MG63 (cell line): ENCODE results near the gene FANCC. TPM values are rescaled to one million over a fixed set of nuclear protein-coding genes. Genes with fewer than 3 reads are reported as not detected.

Experiments used
- DNase-seq: peaks from one replicate; pipeline ENCODE4 v3.0.0-alpha.2; 2020
- H3K27me3 ChIP-seq: fragments of 250-450 bp; sonication (Bioruptor Pico); 2 replicates; pipeline ENCODE4 v1.5.1; 2020; ENCODE audit warnings: mild to moderate bottlenecking, moderate library complexity
- H3K36me3 ChIP-seq: fragments of 250-450 bp; sonication (Bioruptor Pico); 2 replicates; pipeline ENCODE4 v1.5.1; 2020; ENCODE audit warnings: mild to moderate bottlenecking, moderate library complexity
- H3K4me3 ChIP-seq: fragments of 250-450 bp; sonication (Bioruptor Pico); 2 replicates; pipeline ENCODE4 v1.5.1; 2020; ENCODE audit warnings: mild to moderate bottlenecking, moderate library complexity
- H3K9me3 ChIP-seq: fragments of 250-450 bp; sonication (Bioruptor Pico); 2 replicates; pipeline ENCODE4 v1.5.1; 2020; ENCODE audit warnings: mild to moderate bottlenecking, moderate library complexity
- total RNA-seq: library from RNA; depleted of rRNA; stranded (reverse); fragments of >200 nt; shearing (Covaris generic); gene quantifications from 2 replicates; pipeline ENCODE4 v1.2.3, GENCODE V29; 2014; ENCODE audit warnings: low replicate concordance

Gene FANCC
- total RNA-seq, 1 experiment from 2014 or later, result 10.7 TPM

DNA sequence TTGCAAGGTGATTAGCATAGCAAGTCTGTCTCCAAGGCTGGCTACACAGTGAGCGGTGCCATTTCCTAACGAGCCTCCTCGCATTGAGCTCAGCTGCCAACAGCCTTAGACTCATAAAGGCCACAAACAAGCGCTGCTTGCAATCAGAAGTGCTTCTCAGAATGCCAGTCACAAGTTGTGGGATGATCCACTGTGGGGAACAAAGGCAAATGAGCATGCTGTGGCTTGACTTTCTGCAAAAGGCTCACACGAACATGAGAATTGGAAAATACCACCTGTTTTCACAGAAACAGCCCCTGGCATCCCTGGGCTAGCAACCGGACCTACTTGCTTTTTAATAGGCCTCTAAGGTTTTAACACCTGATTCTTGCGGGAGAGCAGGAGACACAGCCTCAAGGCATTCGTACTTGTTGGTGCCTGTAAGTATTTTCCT, 215.5 kb downstream of the FANCC start:
- Histone ChIP-seq H3K9me3 (no peaks in the 10 kb centered on the region), H3K27me3 (no peaks in the 10 kb centered on the region), H3K36me3 (peaks cover 38% of the 10 kb centered on the region), H3K4me3 (no peak overlapping the region)
- no peak for DNase-seq

GRCh38 chr9:95101326-95101725, 216.2 kb downstream of the FANCC start:
- no peaks in the 10 kb centered on the region for H3K27me3 ChIP-seq
- no peak overlapping the region for H3K4me3 ChIP-seq
- no peak for DNase-seq
- H3K36me3 ChIP-seq, result peaks cover 38% of the 10 kb centered on the region
- H3K9me3 ChIP-seq, result no peaks in the 10 kb centered on the region

DNA sequence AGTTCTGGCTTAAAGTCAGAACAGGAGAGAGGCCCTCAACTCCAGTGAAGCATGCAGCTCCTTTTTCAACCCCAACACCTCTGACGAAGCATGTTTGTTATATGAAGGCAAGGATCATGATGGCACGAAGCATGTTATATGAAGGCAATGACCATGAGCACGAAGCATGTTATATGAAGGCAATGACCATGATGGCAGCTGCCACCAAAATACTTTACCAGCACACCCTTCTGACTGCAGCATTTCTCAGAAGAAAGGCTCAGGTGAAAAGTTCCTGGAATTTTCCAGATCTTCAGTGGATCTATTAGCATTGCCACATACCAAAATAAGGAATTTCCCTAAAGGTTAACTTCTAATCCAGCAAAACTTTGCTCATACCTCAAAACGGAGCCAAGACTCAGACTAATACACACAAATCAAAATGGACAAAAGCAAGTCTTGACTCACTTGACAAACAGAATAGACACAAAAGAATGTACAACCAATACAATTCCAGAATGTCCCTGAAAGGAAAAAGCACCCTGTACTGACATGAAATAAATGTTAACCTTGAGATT, 217.4 kb downstream of the FANCC start:
- H3K36me3 ChIP-seq, result peaks cover 31% of the 10 kb centered on the region
- no peak overlapping the region for H3K4me3 ChIP-seq
- H3K9me3 ChIP-seq, result no peaks in the 10 kb centered on the region
- no peaks in the 10 kb centered on the region for H3K27me3 ChIP-seq
- no peak for DNase-seq

DNA sequence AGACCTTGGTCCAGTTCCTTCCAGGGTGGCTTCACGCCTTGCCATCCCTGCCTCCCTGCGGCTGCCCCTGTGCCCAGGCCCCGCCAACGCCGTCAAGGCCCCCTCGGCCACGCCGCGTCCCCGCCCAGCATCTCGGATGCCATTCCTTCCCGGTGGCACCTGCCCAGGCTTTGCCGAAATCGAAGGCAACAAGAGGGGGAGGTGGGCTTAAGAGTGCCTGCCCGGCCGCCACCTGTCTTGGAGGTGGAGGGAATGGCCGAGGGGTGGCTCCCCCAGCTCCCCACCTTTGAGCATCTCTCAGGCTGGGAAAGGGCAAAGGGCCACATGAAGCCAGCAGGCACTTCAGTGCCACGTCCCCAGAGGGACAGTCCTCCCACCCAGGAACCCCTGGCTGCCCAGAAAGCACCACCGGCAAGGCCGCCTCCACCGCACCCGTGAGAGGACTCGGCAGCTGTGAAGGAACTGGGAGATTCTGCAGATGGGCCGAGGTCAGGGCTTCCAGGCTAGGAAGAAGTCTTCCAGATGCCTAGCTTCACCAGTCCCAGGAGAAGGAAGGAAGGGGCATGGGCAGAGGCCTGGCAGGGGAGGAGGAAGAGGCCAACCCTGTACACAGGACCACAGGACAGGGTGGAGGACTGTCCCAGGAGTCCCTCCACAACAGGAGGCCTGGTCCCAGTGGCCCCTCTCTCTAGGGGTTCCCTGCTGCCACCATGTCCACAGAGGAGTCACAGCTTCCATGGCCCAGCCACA, 218.0 kb downstream of the FANCC start:
- Histone ChIP-seq H3K27me3 (no peaks in the 10 kb centered on the region), H3K9me3 (no peaks in the 10 kb centered on the region), H3K36me3 (peaks cover 29% of the 10 kb centered on the region), H3K4me3 (no peak overlapping the region)
- no peak for DNase-seq

- H3K27me3 ChIP-seq, result no peaks in the 10 kb centered on the region
- no peaks in the 10 kb centered on the region for H3K9me3 ChIP-seq
- DNase-seq, result no peak
- H3K4me3 ChIP-seq, result no peak overlapping the region
- peaks cover 29% of the 10 kb centered on the region for H3K36me3 ChIP-seq
Measured at GRCh38 chr9:95098391-95098921, 219.1 kb downstream of the FANCC start.

GRCh38 chr9:95097279-95097678, 220.2 kb downstream of the FANCC start:
- no peak overlapping the region for H3K4me3 ChIP-seq
- DNase-seq, result no peak
- peaks cover 29% of the 10 kb centered on the region for H3K36me3 ChIP-seq
- no peaks in the 10 kb centered on the region for H3K9me3 ChIP-seq
- no peaks in the 10 kb centered on the region for H3K27me3 ChIP-seq

- no peak for DNase-seq
- no peaks in the 10 kb centered on the region for H3K27me3 ChIP-seq
- H3K36me3 ChIP-seq, result peaks cover 29% of the 10 kb centered on the region
- no peaks in the 10 kb centered on the region for H3K9me3 ChIP-seq
- H3K4me3 ChIP-seq, result no peak overlapping the region
Measured at GRCh38 chr9:95096807-95097206, 220.7 kb downstream of the FANCC start.

DNA sequence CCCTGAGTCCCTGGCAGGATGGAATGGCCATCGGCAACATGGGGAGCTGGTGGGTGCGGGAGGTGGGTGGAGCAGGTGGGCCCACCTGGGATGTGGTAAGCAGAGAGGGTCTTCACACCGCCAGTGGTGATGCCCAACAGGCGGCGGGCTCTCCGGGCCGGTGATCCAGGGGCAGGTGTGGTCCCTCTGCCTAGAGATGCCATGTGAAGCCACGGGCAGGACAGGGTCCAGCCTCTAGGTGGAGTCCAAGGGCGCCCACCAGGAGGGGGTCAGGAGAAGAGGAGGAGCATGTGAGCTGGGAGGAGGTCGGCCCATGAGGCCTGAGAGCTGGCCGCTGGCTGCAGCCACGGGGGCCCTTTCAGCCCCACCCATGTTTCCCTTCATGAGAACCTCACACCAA, 221.1 kb downstream of the FANCC start:
- no peaks in the 10 kb centered on the region for H3K27me3 ChIP-seq
- no peak for DNase-seq
- no peak overlapping the region for H3K4me3 ChIP-seq
- H3K36me3 ChIP-seq, result peaks cover 29% of the 10 kb centered on the region
- no peaks in the 10 kb centered on the region for H3K9me3 ChIP-seq

- no peaks in the 10 kb centered on the region for H3K9me3 ChIP-seq
- no peak overlapping the region for H3K4me3 ChIP-seq
- DNase-seq, result no peak
- H3K36me3 ChIP-seq, result peaks cover 23% of the 10 kb centered on the region
- no peaks in the 10 kb centered on the region for H3K27me3 ChIP-seq
Measured at GRCh38 chr9:95095641-95096355, 221.7 kb downstream of the FANCC start.

DNA sequence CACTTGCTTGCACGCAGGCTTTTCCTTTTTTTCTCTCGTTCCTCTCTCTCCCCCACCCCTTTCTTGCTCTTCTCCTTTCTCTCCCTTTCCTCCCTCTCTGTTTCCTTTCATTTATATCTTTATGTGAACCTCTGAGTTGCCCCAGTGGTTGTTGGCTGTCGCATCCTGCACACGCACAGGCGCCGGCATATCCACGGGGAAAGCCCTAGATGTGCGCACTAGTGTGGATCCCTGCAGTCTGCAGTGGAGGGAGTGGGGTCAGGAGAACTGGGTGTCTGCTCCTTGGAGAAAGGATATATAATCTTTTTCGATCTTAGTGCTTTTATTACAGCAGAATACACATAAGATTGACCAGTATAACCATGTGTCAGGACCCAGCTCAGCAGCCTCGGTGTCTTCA, 223.5 kb downstream of the FANCC start:
- H3K36me3 ChIP-seq, result peaks cover 21% of the 10 kb centered on the region
- DNase-seq, result no peak
- no peaks in the 10 kb centered on the region for H3K27me3 ChIP-seq
- H3K9me3 ChIP-seq, result no peaks in the 10 kb centered on the region
- no peak overlapping the region for H3K4me3 ChIP-seq

- no peak overlapping the region for H3K4me3 ChIP-seq
- H3K9me3 ChIP-seq, result no peaks in the 10 kb centered on the region
- H3K27me3 ChIP-seq, result no peaks in the 10 kb centered on the region
- H3K36me3 ChIP-seq, result peaks cover 25% of the 10 kb centered on the region
- DNase-seq, result no peak
Measured at GRCh38 chr9:95093586-95093985, 223.9 kb downstream of the FANCC start.

DNA sequence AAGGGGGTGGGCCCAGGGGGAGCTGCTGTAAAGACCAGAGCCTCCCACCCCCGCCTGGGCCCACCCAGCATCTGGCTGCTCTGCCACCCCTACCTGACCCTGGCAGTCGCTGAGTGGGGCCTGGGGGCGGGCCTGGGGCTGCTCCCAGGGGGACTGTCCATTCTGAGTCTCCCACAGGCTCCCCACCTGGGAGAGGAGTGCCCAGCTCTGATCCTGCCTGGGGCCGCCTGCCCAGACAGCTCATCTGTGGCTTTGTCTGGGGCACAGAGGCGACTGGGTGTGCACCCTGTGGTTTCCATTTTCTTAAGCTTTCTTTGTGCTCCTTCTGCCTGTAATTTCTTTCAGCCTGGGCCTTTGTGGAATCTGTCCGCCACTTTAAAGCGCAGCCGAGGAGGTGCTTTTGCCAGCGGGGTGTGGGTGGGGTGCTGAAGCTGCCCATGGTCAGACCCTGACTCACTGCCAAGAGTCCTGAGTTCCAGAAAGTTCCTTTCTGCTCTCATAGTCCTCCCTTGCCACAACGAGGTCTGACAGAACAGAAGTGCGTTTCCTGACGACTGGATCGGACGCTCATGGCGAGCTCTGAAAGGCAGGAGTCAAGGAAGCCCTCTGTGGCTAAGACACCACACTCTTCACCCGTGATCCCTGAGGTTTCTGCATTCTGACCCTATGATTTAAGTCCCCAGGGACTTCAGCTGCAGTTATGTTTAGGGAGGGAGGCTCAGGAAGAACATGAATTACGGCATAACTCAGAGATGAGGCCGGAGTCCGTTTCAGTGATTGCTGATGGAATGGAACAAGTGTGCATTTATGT, 225.0 kb downstream of the FANCC start:
- Histone ChIP-seq H3K27me3 (no peaks in the 10 kb centered on the region), H3K36me3 (peaks cover 33% of the 10 kb centered on the region), H3K4me3 (no peak overlapping the region), H3K9me3 (no peaks in the 10 kb centered on the region)
- DNase-seq, result peak; percentile 35

GRCh38 chr9:95091601-95092261, 225.8 kb downstream of the FANCC start:
- no peak overlapping the region for H3K4me3 ChIP-seq
- peaks cover 33% of the 10 kb centered on the region for H3K36me3 ChIP-seq
- DNase-seq, result no peak
- no peaks in the 10 kb centered on the region for H3K27me3 ChIP-seq
- no peaks in the 10 kb centered on the region for H3K9me3 ChIP-seq

GRCh38 chr9:95090871-95091577, 226.5 kb downstream of the FANCC start:
- no peaks in the 10 kb centered on the region for H3K27me3 ChIP-seq
- DNase-seq, result no peak
- no peak overlapping the region for H3K4me3 ChIP-seq
- H3K36me3 ChIP-seq, result peaks cover 38% of the 10 kb centered on the region
- H3K9me3 ChIP-seq, result no peaks in the 10 kb centered on the region

DNA sequence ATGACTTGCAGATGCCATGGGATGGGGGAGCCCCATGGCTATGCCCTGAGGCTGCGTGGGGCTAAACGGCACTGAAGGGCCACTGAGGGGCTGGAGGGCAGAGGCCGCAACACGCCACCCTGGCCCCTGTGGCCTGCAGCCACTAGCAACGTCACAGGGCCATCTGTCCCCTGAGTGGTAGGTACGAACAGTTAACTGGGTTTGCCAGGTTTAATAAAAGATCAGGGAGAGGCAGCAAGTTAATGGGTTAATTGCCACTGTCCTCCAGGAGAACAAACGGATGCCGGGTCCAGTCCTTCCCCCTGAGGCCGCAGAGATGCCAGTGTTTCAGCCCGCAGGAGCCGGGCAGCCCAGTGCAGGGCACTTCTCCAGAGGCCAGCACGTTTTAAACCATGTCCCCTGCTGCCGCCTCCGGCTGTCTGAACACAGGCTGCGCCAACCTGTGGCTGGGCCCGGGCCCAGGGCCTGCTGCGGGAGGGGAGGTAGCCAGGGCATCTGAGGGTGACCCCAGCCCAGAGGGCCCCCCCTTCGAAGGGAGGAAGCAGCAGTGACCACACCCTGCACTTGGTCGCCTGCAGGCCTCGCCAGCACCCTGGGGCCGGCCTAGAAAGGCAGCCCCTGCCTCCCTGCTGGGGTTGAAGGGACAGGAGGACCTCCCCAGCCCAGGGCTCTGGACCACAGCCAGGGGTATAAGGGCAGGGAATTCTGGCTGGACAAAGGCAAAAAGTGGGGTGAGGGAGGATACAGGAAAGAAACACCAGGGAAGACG, 227.3 kb downstream of the FANCC start:
- Histone ChIP-seq H3K4me3 (no peak overlapping the region), H3K27me3 (no peaks in the 10 kb centered on the region), H3K9me3 (no peaks in the 10 kb centered on the region), H3K36me3 (peaks cover 44% of the 10 kb centered on the region)
- DNase-seq, result no peak
